ENCODE measurements around the gene ADH1A. TPM values are rescaled to one million over a fixed set of nuclear protein-coding genes. Genes with fewer than 3 reads are reported as not detected.

ADH1A gene
- total RNA-seq, 3 donors from 2014 or later (not counting 1 experiment from before 2014, with no cell fraction given), result not detected

DNA sequence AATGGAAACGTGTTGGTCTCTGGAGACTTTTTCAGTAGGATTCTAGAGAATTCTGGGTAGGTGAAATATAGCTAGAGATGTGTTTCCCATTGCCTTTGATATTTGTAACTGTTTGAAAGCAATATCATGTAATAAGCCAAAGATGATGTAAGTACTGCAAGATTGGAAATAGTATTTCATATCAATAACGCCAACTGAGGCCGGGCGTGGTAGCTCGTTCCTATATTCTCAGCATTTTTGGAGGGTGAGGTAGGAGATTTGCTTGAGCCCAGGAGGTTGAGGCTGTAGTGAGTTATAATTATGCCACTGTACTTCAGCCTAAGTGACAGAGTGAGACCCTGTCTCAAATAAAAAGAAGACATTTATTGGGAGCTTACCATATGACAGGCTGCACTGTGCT is 9.5 kb downstream of the ADH1A start:
- no peaks in the 10 kb centered on the region for H3K4me1 Mint-ChIP-seq
- Histone ChIP-seq H3K4me3 (ENCODE audit: low read length) (no peak overlapping the region), H3K9me3 (ENCODE audit: control insufficient read depth, insufficient read depth, low read length) (no peaks in the 10 kb centered on the region), H3K36me3 (ENCODE audit: control insufficient read depth, insufficient read depth, low read length) (no peaks in the 10 kb centered on the region), H3K27me3 (ENCODE audit: control insufficient read depth, insufficient read depth, low read length) (no peaks in the 10 kb centered on the region), H3K27ac (ENCODE audit: low read length) (no peak overlapping the region), H3K4me1 (ENCODE audit: control insufficient read depth, insufficient read depth, low read length) (no peaks in the 10 kb centered on the region)
- no peak for ATAC-seq
- DNase-seq, result no peak
- H3K4me3 Mint-ChIP-seq, result no peak overlapping the region
- TF ChIP-seq, protein P1, sequence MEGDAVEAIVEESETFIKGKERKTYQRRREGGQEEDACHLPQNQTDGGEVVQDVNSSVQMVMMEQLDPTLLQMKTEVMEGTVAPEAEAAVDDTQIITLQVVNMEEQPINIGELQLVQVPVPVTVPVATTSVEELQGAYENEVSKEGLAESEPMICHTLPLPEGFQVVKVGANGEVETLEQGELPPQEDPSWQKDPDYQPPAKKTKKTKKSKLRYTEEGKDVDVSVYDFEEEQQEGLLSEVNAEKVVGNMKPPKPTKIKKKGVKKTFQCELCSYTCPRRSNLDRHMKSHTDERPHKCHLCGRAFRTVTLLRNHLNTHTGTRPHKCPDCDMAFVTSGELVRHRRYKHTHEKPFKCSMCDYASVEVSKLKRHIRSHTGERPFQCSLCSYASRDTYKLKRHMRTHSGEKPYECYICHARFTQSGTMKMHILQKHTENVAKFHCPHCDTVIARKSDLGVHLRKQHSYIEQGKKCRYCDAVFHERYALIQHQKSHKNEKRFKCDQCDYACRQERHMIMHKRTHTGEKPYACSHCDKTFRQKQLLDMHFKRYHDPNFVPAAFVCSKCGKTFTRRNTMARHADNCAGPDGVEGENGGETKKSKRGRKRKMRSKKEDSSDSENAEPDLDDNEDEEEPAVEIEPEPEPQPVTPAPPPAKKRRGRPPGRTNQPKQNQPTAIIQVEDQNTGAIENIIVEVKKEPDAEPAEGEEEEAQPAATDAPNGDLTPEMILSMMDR (IDR thresholded peaks at IDR 0.05), result no peak
- H3K9me3 Mint-ChIP-seq, result no peaks in the 10 kb centered on the region
- H3K27ac Mint-ChIP-seq, result no peak overlapping the region
- intact Hi-C loops (cut with micrococcal nuclease), result no loop called here
- 93% methylated on average over 5 of the region's 5 CpGs for WGBS (ENCODE audit: insufficient coverage)
- H3K36me3 Mint-ChIP-seq, result no peaks in the 10 kb centered on the region
- no peaks in the 10 kb centered on the region for H3K27me3 Mint-ChIP-seq (ENCODE audit: low read depth in 2 of 2)

DNA sequence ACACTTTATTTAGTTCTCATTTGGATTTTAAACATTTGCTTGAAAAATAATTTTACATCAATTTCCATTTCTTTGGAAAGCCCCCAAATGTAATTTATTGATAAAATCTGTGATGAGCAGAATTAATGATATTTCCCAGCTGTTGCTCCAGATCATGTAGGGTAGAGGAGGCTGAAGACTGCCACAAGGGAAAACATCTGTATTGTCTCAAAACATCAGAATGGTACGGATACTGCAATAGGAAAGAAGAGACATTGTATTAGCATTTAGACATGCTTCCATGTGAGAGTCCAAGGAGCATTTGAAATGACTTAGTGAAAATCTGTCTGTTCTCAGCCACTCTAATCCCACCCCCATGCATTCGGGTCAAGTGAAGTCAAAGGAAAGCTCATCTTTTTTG is 14.4 kb downstream of the ADH1A start:
- ATAC-seq, result no peak
- 85% methylated on average over 2 of the region's 2 CpGs for WGBS (ENCODE audit: insufficient coverage)
- H3K27me3 Mint-ChIP-seq (ENCODE audit: low read depth in 2 of 2), result no peaks in the 10 kb centered on the region

DNA sequence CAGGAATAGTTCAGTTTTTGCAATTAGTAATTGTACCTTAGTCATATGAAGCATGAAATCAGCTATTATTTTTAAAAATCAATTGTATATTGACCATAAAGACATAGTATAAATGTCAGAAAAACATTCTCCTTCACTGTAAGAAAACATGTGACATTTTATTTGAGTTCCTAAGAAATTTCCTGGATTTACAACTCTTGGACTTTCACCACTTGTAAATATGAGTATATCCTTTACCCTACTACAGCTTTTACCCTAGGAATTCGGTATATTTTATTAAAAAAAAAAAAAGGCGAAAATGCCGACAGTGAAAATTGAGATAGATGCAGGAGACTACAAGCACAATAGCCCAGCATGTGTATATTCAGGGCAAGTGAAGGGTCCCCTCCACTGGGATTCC is 14.9 kb downstream of the ADH1A start:
- 90% methylated on average over 2 of the region's 3 CpGs for WGBS (ENCODE audit: insufficient coverage)
- DNase-seq, result no peak
- no peaks in the 10 kb centered on the region for H3K27me3 ChIP-seq (ENCODE audit: control insufficient read depth, insufficient read depth, low read length)
- peaks cover 2 to 11% of the 10 kb centered on the region in 2 donors for H3K9me3 Mint-ChIP-seq
- no peaks in the 10 kb centered on the region for H3K9me3 ChIP-seq (ENCODE audit: control insufficient read depth, insufficient read depth, low read length)
- no peak overlapping the region for H3K27ac ChIP-seq (ENCODE audit: low read length)
- H3K4me1 Mint-ChIP-seq, result no peaks in the 10 kb centered on the region
- no peak overlapping the region for H3K4me3 Mint-ChIP-seq
- no peaks in the 10 kb centered on the region for H3K36me3 Mint-ChIP-seq
- TF ChIP-seq, protein P1 (IDR thresholded peaks at IDR 0.05), result no peak
- no peak overlapping the region for H3K4me3 ChIP-seq (ENCODE audit: low read length)
- H3K36me3 ChIP-seq (ENCODE audit: control insufficient read depth, insufficient read depth, low read length), result no peaks in the 10 kb centered on the region
- H3K27me3 Mint-ChIP-seq (ENCODE audit: low read depth in 2 of 2), result no peaks in the 10 kb centered on the region
- no peak overlapping the region for H3K27ac Mint-ChIP-seq
- H3K4me1 ChIP-seq (ENCODE audit: control insufficient read depth, insufficient read depth, low read length), result no peaks in the 10 kb centered on the region
- intact Hi-C loops (cut with micrococcal nuclease), result no loop called here
- ATAC-seq, result no peak

More for the DNA sequence above, 14.4 kb downstream of the ADH1A start:
- Mint-ChIP-seq H3K9me3 (peaks cover 2 to 11% of the 10 kb centered on the region in 2 donors), H3K27ac (no peak overlapping the region), H3K4me3 (no peak overlapping the region), H3K36me3 (no peaks in the 10 kb centered on the region), H3K4me1 (no peaks in the 10 kb centered on the region)
- H3K9me3 ChIP-seq (ENCODE audit: control insufficient read depth, insufficient read depth, low read length), result no peaks in the 10 kb centered on the region
- H3K27me3 ChIP-seq (ENCODE audit: control insufficient read depth, insufficient read depth, low read length), result no peaks in the 10 kb centered on the region
- TF ChIP-seq, protein P1 (IDR thresholded peaks at IDR 0.05), result no peak
- no peak overlapping the region for H3K27ac ChIP-seq (ENCODE audit: low read length)
- no peak overlapping the region for H3K4me3 ChIP-seq (ENCODE audit: low read length)
- intact Hi-C loops (cut with micrococcal nuclease), result no loop called here
- no peak for DNase-seq
- H3K36me3 ChIP-seq (ENCODE audit: control insufficient read depth, insufficient read depth, low read length), result no peaks in the 10 kb centered on the region
- H3K4me1 ChIP-seq (ENCODE audit: control insufficient read depth, insufficient read depth, low read length), result no peaks in the 10 kb centered on the region

DNA sequence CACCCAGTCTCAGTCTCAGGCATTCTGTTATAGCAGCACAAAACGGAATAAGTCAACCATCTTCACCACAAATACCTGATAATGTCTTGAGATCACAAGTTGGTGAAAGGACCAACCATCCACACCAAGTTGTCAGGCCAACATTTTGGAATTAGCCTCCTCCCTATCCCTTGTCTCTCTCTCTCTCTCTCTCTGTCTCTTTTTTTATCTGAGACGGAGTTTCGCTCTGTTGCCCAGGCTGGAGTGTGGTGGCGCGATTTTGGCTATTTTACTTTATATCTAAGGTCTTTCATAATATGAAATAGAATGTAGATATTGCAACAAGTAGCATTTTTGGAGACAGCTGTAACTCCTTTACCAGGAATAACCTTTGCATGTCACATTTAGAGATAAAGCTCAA is 15.7 kb downstream of the ADH1A start:
- H3K27me3 Mint-ChIP-seq (ENCODE audit: low read depth in 2 of 2), result no peaks in the 10 kb centered on the region
- no peak overlapping the region for H3K27ac Mint-ChIP-seq
- no peaks in the 10 kb centered on the region for H3K36me3 Mint-ChIP-seq
- no peak for DNase-seq
- H3K27ac ChIP-seq (ENCODE audit: low read length), result no peak overlapping the region
- no peak overlapping the region for H3K4me3 ChIP-seq (ENCODE audit: low read length)
- TF ChIP-seq, protein P1 (IDR thresholded peaks at IDR 0.05), result no peak
- no peaks in the 10 kb centered on the region for H3K36me3 ChIP-seq (ENCODE audit: control insufficient read depth, insufficient read depth, low read length)
- no peaks in the 10 kb centered on the region for H3K27me3 ChIP-seq (ENCODE audit: control insufficient read depth, insufficient read depth, low read length)
- H3K4me1 Mint-ChIP-seq, result no peaks in the 10 kb centered on the region
- intact Hi-C loops (cut with micrococcal nuclease), result no loop called here
- no peaks in the 10 kb centered on the region for H3K9me3 ChIP-seq (ENCODE audit: control insufficient read depth, insufficient read depth, low read length)
- no peak overlapping the region for H3K4me3 Mint-ChIP-seq
- no peaks in the 10 kb centered on the region for H3K4me1 ChIP-seq (ENCODE audit: control insufficient read depth, insufficient read depth, low read length)
- ATAC-seq, result no peak
- H3K9me3 Mint-ChIP-seq, result peaks cover 2 to 11% of the 10 kb centered on the region in 2 donors
- WGBS (ENCODE audit: insufficient coverage), result 87% methylated on average over 2 of the region's 5 CpGs
